Prostate gland (tissue), 2 donors: ENCODE measurements around the gene FAM174C. TPM values are rescaled to one million over a fixed set of nuclear protein-coding genes. Genes with fewer than 3 reads are reported as not detected.

ENCODE experiments used
- DNase-seq: peaks from one replicate; pipeline ENCODE4 v3.0.0-alpha.2; 2019; ENCODE audit warnings: low spot score
- H3K27ac ChIP-seq, 2 donors: fragments of 200-600 bp; sonication (generic); 2 replicates each; pipeline ENCODE4 v1.5.1; 2017 to 2019
- H3K27me3 ChIP-seq: fragments of 200-600 bp; sonication (generic); replicated peaks from 2 replicates; pipeline ENCODE4 v1.5.1; 2019; ENCODE audit not compliant: insufficient read depth
- H3K36me3 ChIP-seq, 2 donors: fragments of 200-600 bp; sonication (generic); 1 replicate in 1 of 2; 2 replicates in 1 of 2; pipeline versions ENCODE4 v1.5.1 to v1.8.1; 2017 to 2019
- H3K4me1 ChIP-seq: fragments of 200-600 bp; sonication (generic); replicated peaks from 2 replicates; pipeline ENCODE4 v1.5.1; 2019
- H3K4me3 ChIP-seq, 2 donors: fragments of 200-600 bp; sonication (generic); 2 replicates each; pipeline ENCODE4 v1.5.1; 2017 to 2019
- H3K9me3 ChIP-seq: fragments of 200-600 bp; sonication (generic); 2 replicates; pipeline ENCODE4 v1.5.1; 2017
- CTCF ChIP-seq, 4 experiments: fragments of 200-600 bp in 2 of 4; fragments of 450-650 bp in 2 of 4; sonication (generic) in 2 of 4; IDR thresholded peaks; 1 replicate in 3 of 4; 2 replicates in 1 of 4; pipeline ENCODE4 v1.5.1; 2016 to 2019; ENCODE audit warnings: antibody characterized with exemption in 4 of 4, mild to moderate bottlenecking in 2 of 4, moderate library complexity in 2 of 4
- POLR2A ChIP-seq: fragments of 450-650 bp; IDR thresholded peaks from one replicate; pipeline ENCODE4 v1.6.1; 2016; ENCODE audit warnings: antibody characterized with exemption, mild to moderate bottlenecking
- POLR2AphosphoS5 ChIP-seq: sonication (generic); formaldehyde crosslinking; IDR thresholded peaks from one replicate; pipeline ENCODE4 v1.6.1; 2017; ENCODE audit warnings: antibody characterized with exemption
- WGBS: methylation state at CpG from one replicate; pipeline ENCODE4 v1.1.5; 2018; 5-methylcytosine and 5-hydroxymethylcytosine counted together
- intact Hi-C: fragments of 100-400 bp; cut with DNase I; formaldehyde crosslinking; loops from one replicate; pipeline ENCODE4 v1.14.2; 2022
- total RNA-seq, 2 donors: library from RNA; depleted of rRNA; stranded (reverse); fragments of >200 nt; gene quantifications; one replicate each; pipeline ENCODE4 v1.1.0, GENCODE V29; 2016

Gene FAM174C
- total RNA-seq, 2 donors from 2014 or later = 95.1 to 98.7 TPM

DNA sequence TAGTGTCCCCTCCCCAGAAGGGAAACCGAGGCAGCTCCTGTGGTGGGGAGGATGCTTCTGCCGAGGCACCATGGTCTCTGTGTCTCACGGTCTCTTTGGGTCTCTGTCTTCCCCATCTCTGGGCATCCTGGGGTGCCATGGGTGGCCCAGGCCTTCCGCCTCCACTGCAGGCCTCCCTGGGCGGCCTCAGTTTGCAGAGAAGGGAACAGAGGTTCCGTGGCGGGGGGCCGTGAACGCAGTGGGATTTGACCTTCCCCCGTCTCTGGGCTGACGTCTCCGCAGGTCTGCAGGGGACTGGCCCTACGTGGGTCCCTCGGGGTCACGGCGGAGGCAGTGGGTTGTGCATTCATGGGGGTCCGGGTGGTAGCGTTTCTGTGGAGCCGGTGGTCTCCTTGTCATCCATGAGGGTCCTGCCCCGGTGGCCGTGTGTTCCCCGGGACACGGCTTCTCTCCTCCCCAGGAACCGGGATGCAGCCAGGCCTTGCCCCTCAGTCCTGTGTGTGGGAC, 14.9 kb downstream of the FAM174C start:
- intact Hi-C loops = no loop called here
- DNase-seq = no peak
- Histone ChIP-seq H3K4me1 (no peaks in the 10 kb centered on the region), H3K4me3 (no peak overlapping the region), H3K36me3 (no peaks in the 10 kb centered on the region), H3K27ac (no peak overlapping the region), H3K27me3 (peaks cover 9% of the 10 kb centered on the region), H3K9me3 (no peaks in the 10 kb centered on the region)
- no peak for TF ChIP-seq POLR2A
- TF ChIP-seq CTCF (IDR thresholded peaks at IDR 0.05) = no peak
- TF ChIP-seq POLR2AphosphoS5 = no peak
- 91% methylated on average over 23 of the region's 24 CpGs for WGBS

- 75% methylated on average over 40 of the region's 40 CpGs for WGBS
- DNase-seq = no peak
- H3K27me3 ChIP-seq = peaks cover 9% of the 10 kb centered on the region
- no peaks in the 10 kb centered on the region for H3K36me3 ChIP-seq
- intact Hi-C loops = no loop called here
- H3K27ac ChIP-seq = no peak overlapping the region
- H3K4me1 ChIP-seq = no peaks in the 10 kb centered on the region
- TF ChIP-seq CTCF (IDR thresholded peaks at IDR 0.05) = no peak
- TF ChIP-seq POLR2AphosphoS5 = no peak
- TF ChIP-seq POLR2A = no peak
- H3K4me3 ChIP-seq = no peak overlapping the region
- no peaks in the 10 kb centered on the region for H3K9me3 ChIP-seq
Observed at GRCh38 chr19:1290703-1291651, 15.6 kb downstream of the FAM174C start.

DNA sequence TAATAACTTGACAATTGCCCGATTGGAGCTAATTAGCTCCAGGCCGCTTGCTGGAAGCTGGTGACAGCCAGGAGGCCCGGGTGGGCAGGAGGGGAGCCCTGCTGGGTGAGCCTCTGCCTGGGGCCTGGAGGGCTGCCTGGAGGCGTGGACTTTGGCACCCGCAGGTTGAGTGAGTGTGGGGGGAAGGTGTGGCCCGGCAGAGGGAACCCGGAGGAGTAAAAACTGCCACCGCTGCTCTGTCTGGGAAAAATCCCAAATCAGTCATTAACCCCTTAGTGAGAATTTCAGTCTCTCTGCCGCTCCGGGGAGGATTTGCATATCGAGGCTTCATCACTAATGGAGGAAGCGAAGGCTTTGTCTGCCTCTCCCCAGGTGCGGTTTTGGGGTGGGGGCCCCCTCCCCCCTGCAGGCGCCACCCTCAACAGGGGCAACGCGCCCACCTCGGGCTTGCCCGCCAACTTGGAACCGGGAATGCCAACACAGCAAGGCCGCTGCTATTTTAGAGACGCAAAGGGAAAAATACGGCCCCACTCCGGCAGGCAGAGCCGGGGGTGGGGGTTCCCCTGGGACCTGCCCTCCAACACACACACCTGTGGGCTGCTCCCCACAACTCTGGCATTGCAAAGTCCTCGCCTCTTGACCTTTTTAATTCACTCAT, 16.6 kb downstream of the FAM174C start:
- no peak for DNase-seq
- no peaks in the 10 kb centered on the region for H3K4me1 ChIP-seq
- no peak for TF ChIP-seq POLR2AphosphoS5
- no peak for TF ChIP-seq CTCF (IDR thresholded peaks at IDR 0.05)
- no peak for TF ChIP-seq POLR2A
- intact Hi-C loops = no loop called here
- H3K27ac ChIP-seq = no peak overlapping the region
- H3K36me3 ChIP-seq = no peaks in the 10 kb centered on the region
- 51% methylated on average over 25 of the region's 25 CpGs for WGBS
- no peaks in the 10 kb centered on the region for H3K9me3 ChIP-seq
- H3K27me3 ChIP-seq = peaks cover 6% of the 10 kb centered on the region
- H3K4me3 ChIP-seq = no peak overlapping the region

GRCh38 chr19:1292419-1293151, 17.3 kb downstream of the FAM174C start:
- peaks cover 4% of the 10 kb centered on the region for H3K27me3 ChIP-seq
- TF ChIP-seq POLR2A = no peak
- no peak for TF ChIP-seq POLR2AphosphoS5
- TF ChIP-seq CTCF (IDR thresholded peaks at IDR 0.05) = no peak
- no peak for DNase-seq
- no peak overlapping the region for H3K4me3 ChIP-seq
- intact Hi-C loops = no loop called here
- no peaks in the 10 kb centered on the region for H3K9me3 ChIP-seq
- no peaks in the 10 kb centered on the region for H3K4me1 ChIP-seq
- 84% methylated on average over 17 of the region's 17 CpGs for WGBS
- no peak overlapping the region for H3K27ac ChIP-seq
- H3K36me3 ChIP-seq = no peaks in the 10 kb centered on the region
